IMR-90 (cell line): ENCODE measurements around the gene BRCC3. TPM values are rescaled to one million over a fixed set of nuclear protein-coding genes. Genes with fewer than 3 reads are reported as not detected.

Source experiments
- ATAC-seq: fragments of 200-7000 bp; cut with Tn5 transposase; 2 replicates; pipeline ENCODE4 v1.9.1; 2020; ENCODE audit warnings: low read depth, mild to moderate bottlenecking, moderate library complexity
- BruUV-seq: library from RNA; stranded (reverse); fragments of 400-500 nt; replicated peaks from 2 replicates; lab custom pipeline; 2021; lab: Mats Ljungman, UMichigan
- CTCF ChIA-PET: fragments of 300-600 bp; formaldehyde crosslinking; extraction: SDS; loops from one replicate; lab custom pipeline; 2021; ENCODE audit warnings: antibody characterized with exemption; lab: Yijun Ruan, JAX
- POLR2A ChIA-PET: fragments of 300-600 bp; sonication (Branson Sonifier 250); formaldehyde crosslinking; loops from one replicate; lab custom pipeline; 2022; ENCODE audit warnings: antibody characterized with exemption; ENCODE audit not compliant: unreplicated experiment; lab: Charles Lee
- DNase-seq: peaks from one replicate; pipeline ENCODE4 v3.0.0; 2013
- H2AFZ ChIP-seq: replicated peaks from 2 replicates; pipeline ENCODE3; 2013; ENCODE audit warnings: low read length, mild to moderate bottlenecking; ENCODE audit not compliant: poor library complexity
- H2AK5ac ChIP-seq: 2 replicates; pipeline ENCODE4 v1.6.1; 2013; ENCODE audit warnings: low read depth, low read length, inconsistent platforms
- H2AK9ac ChIP-seq: replicated peaks from 2 replicates; pipeline ENCODE3; 2013; ENCODE audit warnings: mild to moderate bottlenecking, low read depth, low read length, moderate library complexity; ENCODE audit not compliant: poor library complexity
- H2BK120ac ChIP-seq: 2 replicates; pipeline ENCODE4 v1.6.1; 2013; ENCODE audit warnings: low read depth, low read length, inconsistent platforms
- H2BK15ac ChIP-seq: 3 replicates; pipeline ENCODE4 v1.6.1; 2013; ENCODE audit warnings: low read depth, low read length, inconsistent platforms
- H2BK20ac ChIP-seq: 2 replicates; pipeline ENCODE4 v1.6.1; 2013; ENCODE audit warnings: low read depth, mild to moderate bottlenecking, inconsistent platforms, low read length, moderate library complexity
- H2BK5ac ChIP-seq: 2 replicates; pipeline ENCODE4 v1.6.1; 2013; ENCODE audit warnings: mild to moderate bottlenecking, low read depth, low read length, inconsistent platforms; ENCODE audit not compliant: poor library complexity, severe bottlenecking
- H3K14ac ChIP-seq: replicated peaks from 2 replicates; pipeline ENCODE4 v1.6.1; 2013; ENCODE audit warnings: low read depth, low read length, inconsistent platforms
- H3K18ac ChIP-seq: 2 replicates; pipeline ENCODE4 v1.6.1; 2013; ENCODE audit warnings: low read depth, low read length, control low read depth
- H3K23ac ChIP-seq: 2 replicates; pipeline ENCODE4 v1.6.1; 2013; ENCODE audit warnings: low read depth, low read length, inconsistent platforms
- H3K27ac ChIP-seq: 2 replicates; pipeline ENCODE4 v1.5.1; 2013; ENCODE audit warnings: mild to moderate bottlenecking, control low read depth, low read length; ENCODE audit not compliant: insufficient read depth
- H3K27me3 ChIP-seq: 2 replicates; pipeline ENCODE4 v1.6.1; 2013; ENCODE audit warnings: low read length; ENCODE audit not compliant: control insufficient read depth, insufficient read depth
- H3K36me3 ChIP-seq: 2 replicates; pipeline ENCODE4 v1.6.1; 2013; ENCODE audit warnings: low read length, mixed read lengths; ENCODE audit not compliant: control insufficient read depth, insufficient read depth
- H3K4ac ChIP-seq: 2 replicates; pipeline ENCODE4 v1.6.1; 2013; ENCODE audit warnings: low read depth, low read length, inconsistent platforms
- H3K4me1 ChIP-seq: 2 replicates; pipeline ENCODE4 v1.6.1; 2013; ENCODE audit warnings: low read length, mixed read lengths; ENCODE audit not compliant: control insufficient read depth, insufficient read depth
- H3K4me2 ChIP-seq: 2 replicates; pipeline ENCODE4 v1.6.1; 2013; ENCODE audit warnings: low read depth, mild to moderate bottlenecking, control low read depth, low read length, moderate library complexity
- H3K4me3 ChIP-seq: 2 replicates; pipeline ENCODE4 v1.5.1; 2013; ENCODE audit warnings: low read depth, mild to moderate bottlenecking, control low read depth, low read length, moderate library complexity; ENCODE audit not compliant: insufficient read depth
- H3K56ac ChIP-seq: 2 replicates; pipeline ENCODE4 v1.6.1; 2013; ENCODE audit warnings: low read length, inconsistent platforms; ENCODE audit not compliant: insufficient read depth; ENCODE audit errors: extremely low read depth
- H3K79me1 ChIP-seq, 2 experiments: 2 replicates each; pipeline ENCODE4 v1.6.1; 2013; ENCODE audit warnings: low read length in 2 of 2, inconsistent platforms in 1 of 2, low read depth in 1 of 2
- H3K9ac ChIP-seq: 2 replicates; pipeline ENCODE4 v1.6.1; 2013; ENCODE audit warnings: low read depth, low read length, control low read depth
- H3K9me1 ChIP-seq: 2 replicates; pipeline ENCODE4 v1.6.1; 2013; ENCODE audit warnings: low read length, inconsistent platforms; ENCODE audit not compliant: insufficient read depth
- H3K9me3 ChIP-seq: 2 replicates; pipeline ENCODE4 v1.6.1; 2013; ENCODE audit warnings: low read length; ENCODE audit not compliant: control insufficient read depth, insufficient read depth
- H4K20me1 ChIP-seq: 2 replicates; pipeline ENCODE4 v1.6.1; 2013; ENCODE audit warnings: low read length, inconsistent platforms; ENCODE audit not compliant: insufficient read depth
- H4K5ac ChIP-seq: 2 replicates; pipeline ENCODE4 v1.6.1; 2013; ENCODE audit warnings: mild to moderate bottlenecking, low read depth, low read length, control low read depth
- H4K8ac ChIP-seq, 2 experiments: 2 replicates each; pipeline ENCODE4 v1.6.1; 2013; ENCODE audit warnings: low read depth in 2 of 2, low read length in 2 of 2, control low read depth in 1 of 2, inconsistent platforms in 1 of 2
- H4K91ac ChIP-seq: 2 replicates; pipeline ENCODE4 v1.6.1; 2013; ENCODE audit warnings: low read depth, low read length, inconsistent platforms; ENCODE audit not compliant: insufficient read depth
- CEBPB ChIP-seq: IDR thresholded peaks from 2 replicates; pipeline ENCODE4 v1.6.1; 2012; ENCODE audit warnings: low read depth, low read length, improper control_type of control experiment
- CHD1 ChIP-seq: IDR thresholded peaks from 2 replicates; pipeline ENCODE4 v1.6.1; 2012; ENCODE audit warnings: low read depth, low read length, improper control_type of control experiment
- CTCF ChIP-seq: conservative IDR thresholded peaks from 2 replicates; pipeline ENCODE4 v1.5.1; 2012; ENCODE audit warnings: mild to moderate bottlenecking, low read depth, low read length, improper control_type of control experiment
- FOS ChIP-seq: fragments of 150-350 bp; IDR thresholded peaks from 2 replicates; pipeline ENCODE4 v1.6.1; 2016; ENCODE audit warnings: low read depth, low read length
- MAZ ChIP-seq: IDR thresholded peaks from 2 replicates; pipeline ENCODE4 v1.6.1; 2012; ENCODE audit warnings: low read depth, mild to moderate bottlenecking, low read length, improper control_type of control experiment, moderate library complexity, borderline replicate concordance
- MXI1 ChIP-seq: IDR thresholded peaks from 2 replicates; pipeline ENCODE4 v1.6.1; 2012; ENCODE audit warnings: low read depth, mild to moderate bottlenecking, low read length, moderate library complexity, borderline replicate concordance
- NFE2L2 ChIP-seq: fragments of 150-350 bp; IDR thresholded peaks from 2 replicates; pipeline ENCODE4 v1.6.1; 2016; ENCODE audit warnings: low read depth, mild to moderate bottlenecking, low read length
- POLR2A ChIP-seq: IDR thresholded peaks from 2 replicates; pipeline ENCODE4 v1.6.1; 2012; ENCODE audit warnings: mild to moderate bottlenecking, low read depth, low read length
- RAD21 ChIP-seq: IDR thresholded peaks from 2 replicates; pipeline ENCODE4 v1.6.1; 2012; ENCODE audit warnings: low read length, improper control_type of control experiment
- RCOR1 ChIP-seq: IDR thresholded peaks from 2 replicates; pipeline ENCODE4 v1.6.1; 2012; ENCODE audit warnings: mild to moderate bottlenecking, low read length, improper control_type of control experiment; ENCODE audit not compliant: insufficient replicate concordance
- RFX5 ChIP-seq: IDR thresholded peaks from 2 replicates; pipeline ENCODE4 v1.8.0; 2012; ENCODE audit warnings: low read depth, mild to moderate bottlenecking, low read length, moderate library complexity
- SMC3 ChIP-seq: fragments of 150-350 bp; IDR thresholded peaks from 2 replicates; pipeline ENCODE4 v1.6.1; 2016; ENCODE audit warnings: low read depth, mild to moderate bottlenecking, antibody characterized with exemption, low read length, moderate library complexity
- dilution Hi-C: fragments of 300-500 bp; cut with HindIII; formaldehyde crosslinking; loops from one replicate; pipeline ENCODE4 v1.14.3; 2018; ENCODE audit warnings: low sequenced_read_pairs; ENCODE audit not compliant: unreplicated experiment
- in situ Hi-C: fragments of 300-500 bp; cut with MboI; formaldehyde crosslinking; loops from 3 replicates; pipeline ENCODE4 v1.14.3; 2019; ENCODE audit warnings: low sequenced_read_pairs, inconsistent platforms, mixed read lengths
- intact Hi-C: fragments of 100-400 bp; cut with micrococcal nuclease; formaldehyde crosslinking; loops from 2 replicates; pipeline ENCODE4 v1.10.0; 2022
- polyA plus RNA-seq, 3 experiments: library from polyadenylated mRNA; depleted of rRNA; stranded (reverse); fragments of >200 nt; gene quantifications; 2 replicates each; pipeline ENCODE4 v1.2.3, GENCODE V29; 2012; ENCODE audit warnings: low replicate concordance in 1 of 3
- total RNA-seq: library from RNA; depleted of rRNA; stranded (reverse); fragments of >200 nt; gene quantifications from 2 replicates; pipeline ENCODE4 v1.2.3, GENCODE V29; 2012
- TF ChIP-seq, protein P1 (sequence below): fragments of 150-350 bp; IDR thresholded peaks from 2 replicates; pipeline ENCODE4 v1.6.1; 2017; ENCODE audit warnings: mild to moderate bottlenecking, antibody characterized with exemption, low read length, low read depth
- TF ChIP-seq, protein P2 (sequence below): fragments of 150-350 bp; IDR thresholded peaks from 2 replicates; pipeline ENCODE4 v1.6.1; 2016; ENCODE audit warnings: low read depth, mild to moderate bottlenecking, low read length, moderate library complexity, borderline replicate concordance

Gene BRCC3
- total and polyA plus RNA-seq, 2 of the 4 experiments (the other 2 are of a cell fraction) = 14.4 to 24.7 TPM

DNA sequence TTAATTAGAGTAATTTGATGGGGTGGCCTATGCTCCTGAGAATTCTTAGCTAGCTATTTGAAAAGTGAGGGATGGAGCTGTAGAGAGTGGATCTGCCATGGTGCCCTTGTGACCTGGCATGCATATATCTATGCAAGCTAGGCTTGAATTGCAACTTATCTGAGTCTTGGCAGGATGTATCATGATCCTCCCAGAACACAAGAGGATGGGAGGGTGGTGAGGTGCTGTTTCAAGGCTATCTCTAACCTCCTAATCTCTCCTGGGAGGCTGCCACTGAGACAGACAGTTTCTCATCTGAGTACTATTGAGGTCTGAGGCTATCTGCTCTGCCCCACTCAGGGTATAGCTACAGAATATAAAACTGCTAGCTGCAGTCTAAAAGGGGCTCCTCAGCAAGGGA, 56.6 kb downstream of the BRCC3 start:
- TF ChIP-seq CTCF = no peak
- no peak for TF ChIP-seq FOS
- no peak for TF ChIP-seq RCOR1
- TF ChIP-seq CHD1 = no peak
- TF ChIP-seq, protein P1, sequence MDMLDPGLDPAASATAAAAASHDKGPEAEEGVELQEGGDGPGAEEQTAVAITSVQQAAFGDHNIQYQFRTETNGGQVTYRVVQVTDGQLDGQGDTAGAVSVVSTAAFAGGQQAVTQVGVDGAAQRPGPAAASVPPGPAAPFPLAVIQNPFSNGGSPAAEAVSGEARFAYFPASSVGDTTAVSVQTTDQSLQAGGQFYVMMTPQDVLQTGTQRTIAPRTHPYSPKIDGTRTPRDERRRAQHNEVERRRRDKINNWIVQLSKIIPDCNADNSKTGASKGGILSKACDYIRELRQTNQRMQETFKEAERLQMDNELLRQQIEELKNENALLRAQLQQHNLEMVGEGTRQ = no peak
- no peak for TF ChIP-seq NFE2L2
- no peak for TF ChIP-seq CEBPB
- TF ChIP-seq RFX5 = no peak
- TF ChIP-seq, protein P2, sequence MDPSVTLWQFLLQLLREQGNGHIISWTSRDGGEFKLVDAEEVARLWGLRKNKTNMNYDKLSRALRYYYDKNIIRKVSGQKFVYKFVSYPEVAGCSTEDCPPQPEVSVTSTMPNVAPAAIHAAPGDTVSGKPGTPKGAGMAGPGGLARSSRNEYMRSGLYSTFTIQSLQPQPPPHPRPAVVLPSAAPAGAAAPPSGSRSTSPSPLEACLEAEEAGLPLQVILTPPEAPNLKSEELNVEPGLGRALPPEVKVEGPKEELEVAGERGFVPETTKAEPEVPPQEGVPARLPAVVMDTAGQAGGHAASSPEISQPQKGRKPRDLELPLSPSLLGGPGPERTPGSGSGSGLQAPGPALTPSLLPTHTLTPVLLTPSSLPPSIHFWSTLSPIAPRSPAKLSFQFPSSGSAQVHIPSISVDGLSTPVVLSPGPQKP = no peak
- no peak for TF ChIP-seq MXI1
- no peak for TF ChIP-seq RAD21
- TF ChIP-seq SMC3 = no peak
- no peak for TF ChIP-seq MAZ
- no peak for TF ChIP-seq POLR2A
- Histone ChIP-seq H3K9ac (no peak overlapping the region), H4K91ac (no peak overlapping the region), H2BK5ac (no peak overlapping the region), H3K9me1 (no peaks in the 10 kb centered on the region), H3K27ac (no peak overlapping the region), H3K14ac (no peak overlapping the region), H3K79me1 (no peaks in the 10 kb centered on the region), H3K4me1 (no peaks in the 10 kb centered on the region), H3K4me3 (no peak overlapping the region), H2AFZ (no peak overlapping the region), H3K9me3 (peaks cover 2% of the 10 kb centered on the region; the same call in 1 of the 2 replicates), H3K56ac (no peak overlapping the region), H2AK9ac (no peak overlapping the region), H3K27me3 (no peaks in the 10 kb centered on the region), H2BK120ac (no peak overlapping the region), H4K20me1 (no peaks in the 10 kb centered on the region), H3K18ac (no peak overlapping the region), H2BK20ac (no peak overlapping the region), H4K8ac (no peak overlapping the region), H2BK15ac (no peak overlapping the region), H3K36me3 (no peaks in the 10 kb centered on the region), H3K4me2 (no peak overlapping the region), H2AK5ac (no peak overlapping the region), H3K23ac (no peak overlapping the region), H4K5ac (no peak overlapping the region), H3K4ac (no peak overlapping the region)
- no TSS peak for BruUV-seq
- in situ Hi-C loops = no loop called here
- ChIA-PET CTCF (no interaction called here), POLR2A (no interaction called here)
- no peak for DNase-seq
- dilution Hi-C loops = no loop called here
- no peak for ATAC-seq
- intact Hi-C loops = no loop called here
